Suprapubic skin (tissue), 4 donors: ENCODE data around the gene STKLD1. TPM values are rescaled to one million over a fixed set of nuclear protein-coding genes. Genes with fewer than 3 reads are reported as not detected.
A peak's percentile ranks its signal among the peaks of the same experiment; 100 is the strongest.
"Not testable (repeated sequence)": the region's sequence is repeated elsewhere in the genome, so short reads cannot be mapped to it uniquely, and the experiment has no call there.

Source experiments
- DNase-seq, 2 donors: peaks; one replicate each; pipeline ENCODE4 v3.0.0-alpha.2; 2019; ENCODE audit warnings: low spot score in 2 of 2
- H3K27ac ChIP-seq: fragments of 200-600 bp; sonication (generic); one replicate; pipeline ENCODE4 v1.5.1; 2019
- H3K27me3 ChIP-seq: fragments of 200-600 bp; sonication (generic); one replicate; pipeline ENCODE4 v1.5.1; 2019
- H3K36me3 ChIP-seq: fragments of 200-600 bp; sonication (generic); one replicate; pipeline ENCODE4 v1.5.1; 2019
- H3K4me1 ChIP-seq: fragments of 200-600 bp; sonication (generic); one replicate; pipeline ENCODE4 v1.5.1; 2019
- H3K4me3 ChIP-seq: fragments of 200-600 bp; sonication (generic); one replicate; pipeline ENCODE4 v1.5.1; 2019; ENCODE audit warnings: mild to moderate bottlenecking
- H3K9me3 ChIP-seq: fragments of 200-600 bp; sonication (generic); one replicate; pipeline ENCODE4 v1.5.1; 2019
- EP300 ChIP-seq: sonication (generic); formaldehyde crosslinking; IDR thresholded peaks from one replicate; pipeline ENCODE4 v1.6.1; 2017; ENCODE audit warnings: antibody characterized with exemption
- POLR2A ChIP-seq, 2 donors: fragments of 450-650 bp; IDR thresholded peaks; one replicate each; pipeline ENCODE4 v1.6.1; 2017; ENCODE audit warnings: antibody characterized with exemption in 2 of 2, mild to moderate bottlenecking in 2 of 2, moderate library complexity in 2 of 2
- POLR2AphosphoS5 ChIP-seq, 3 donors: sonication (generic); formaldehyde crosslinking; IDR thresholded peaks; one replicate each; pipeline ENCODE4 v1.6.1; 2017; ENCODE audit warnings: antibody characterized with exemption in 3 of 3
- WGBS: methylation state at CpG from one replicate; pipeline ENCODE4 v1.1.5; 2018; 5-methylcytosine and 5-hydroxymethylcytosine counted together
- total RNA-seq, 4 donors: library from RNA; depleted of rRNA; stranded (reverse); fragments of >200 nt; gene quantifications; one replicate each; pipeline ENCODE4 v1.1.0, GENCODE V29; 2016
- TF ChIP-seq, protein P1 (sequence below), 2 donors: fragments of 200-600 bp in 1 of 2; fragments of 450-650 bp in 1 of 2; sonication (generic) in 1 of 2; IDR thresholded peaks; one replicate each; pipeline ENCODE4 v1.5.1; 2016 to 2019; ENCODE audit warnings: antibody characterized with exemption in 2 of 2, mild to moderate bottlenecking in 1 of 2, moderate library complexity in 1 of 2

Gene STKLD1
- 1 to 10 TPM in 3 of 4 donors, not detected in 1; 1.8 to 4.2 (median 2.3) TPM for total RNA-seq

DNA sequence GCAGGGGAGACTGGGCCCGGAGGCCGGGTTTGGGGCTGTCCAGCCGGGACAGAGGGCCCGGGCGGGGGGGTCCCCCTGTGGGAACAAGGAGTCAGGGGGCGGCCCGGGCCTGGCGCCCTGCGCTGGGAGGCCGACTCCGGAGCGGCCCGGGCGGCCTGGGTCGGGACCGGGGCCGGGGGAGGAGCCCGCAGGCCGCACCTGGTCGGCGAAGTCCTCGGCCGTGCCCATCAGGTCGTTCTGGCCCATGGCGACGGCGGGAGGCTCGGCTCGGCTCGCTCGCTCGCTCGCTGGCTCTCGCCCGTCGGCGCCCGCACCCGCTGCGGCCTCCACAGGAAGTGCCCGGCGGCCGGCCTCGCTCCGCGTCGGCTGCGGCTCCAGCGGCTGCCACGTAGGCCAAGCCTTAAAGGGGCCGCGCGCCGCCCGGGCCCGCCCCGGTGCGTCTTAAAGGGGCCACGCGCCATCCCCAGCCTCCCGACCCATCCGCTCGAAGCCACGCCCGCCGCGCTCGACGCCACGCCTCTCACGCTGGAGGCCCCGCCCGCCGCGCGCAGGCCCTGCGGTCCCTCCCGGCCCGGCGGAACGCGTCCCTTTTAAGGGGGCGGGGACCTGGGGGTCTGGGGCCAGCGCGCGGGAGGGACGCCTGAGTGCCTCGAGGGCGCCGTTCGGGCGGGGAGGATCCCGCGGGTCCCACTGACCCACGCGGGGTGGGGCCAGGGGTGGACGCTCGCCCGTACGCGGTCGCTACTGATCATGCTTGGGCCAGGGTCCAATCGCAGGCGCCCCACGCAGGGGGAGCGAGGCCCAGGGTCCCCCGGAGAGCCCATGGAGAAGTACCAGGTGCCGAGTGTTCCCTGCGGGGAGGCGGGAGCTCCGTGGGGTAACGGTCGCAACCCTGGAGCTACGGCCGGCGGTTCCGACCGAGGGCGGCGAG, at the start of gene STKLD1, which contains the start of gene SURF4:
Gene STKLD1, plus strand, starts transcription at position 643 of the 931 bp plus-strand sequence. Its CDS starts 108 bp downstream, at position 751.
Gene SURF4, minus strand, starts transcription at position 337 of the 931 bp plus-strand sequence. Its CDS starts 91 bp downstream, at position 246.
- Histone ChIP-seq H3K4me3 (peak within 1 kb of the TSS; percentile 87), H3K9me3 (no peaks in the 10 kb centered on the region), H3K27me3 (no peaks in the 10 kb centered on the region), H3K4me1 (peaks cover 62% of the 10 kb centered on the region), H3K36me3 (no peaks in the 10 kb centered on the region), H3K27ac (peak within 1 kb of the TSS; percentile 97)
- WGBS: 20% methylated on average over 1 of the region's 120 CpGs
- peak; percentile 96 for DNase-seq
- TF ChIP-seq EP300 (no peak), POLR2AphosphoS5 (IDR thresholded peaks at IDR 0.05) (peak in 2 of 3 donors; percentile 25 to 33), POLR2A (IDR thresholded peaks at IDR 0.05) (peak; percentile 49 to 90)
- TF ChIP-seq, protein P1, sequence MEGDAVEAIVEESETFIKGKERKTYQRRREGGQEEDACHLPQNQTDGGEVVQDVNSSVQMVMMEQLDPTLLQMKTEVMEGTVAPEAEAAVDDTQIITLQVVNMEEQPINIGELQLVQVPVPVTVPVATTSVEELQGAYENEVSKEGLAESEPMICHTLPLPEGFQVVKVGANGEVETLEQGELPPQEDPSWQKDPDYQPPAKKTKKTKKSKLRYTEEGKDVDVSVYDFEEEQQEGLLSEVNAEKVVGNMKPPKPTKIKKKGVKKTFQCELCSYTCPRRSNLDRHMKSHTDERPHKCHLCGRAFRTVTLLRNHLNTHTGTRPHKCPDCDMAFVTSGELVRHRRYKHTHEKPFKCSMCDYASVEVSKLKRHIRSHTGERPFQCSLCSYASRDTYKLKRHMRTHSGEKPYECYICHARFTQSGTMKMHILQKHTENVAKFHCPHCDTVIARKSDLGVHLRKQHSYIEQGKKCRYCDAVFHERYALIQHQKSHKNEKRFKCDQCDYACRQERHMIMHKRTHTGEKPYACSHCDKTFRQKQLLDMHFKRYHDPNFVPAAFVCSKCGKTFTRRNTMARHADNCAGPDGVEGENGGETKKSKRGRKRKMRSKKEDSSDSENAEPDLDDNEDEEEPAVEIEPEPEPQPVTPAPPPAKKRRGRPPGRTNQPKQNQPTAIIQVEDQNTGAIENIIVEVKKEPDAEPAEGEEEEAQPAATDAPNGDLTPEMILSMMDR (IDR thresholded peaks at IDR 0.05): no peak

DNA sequence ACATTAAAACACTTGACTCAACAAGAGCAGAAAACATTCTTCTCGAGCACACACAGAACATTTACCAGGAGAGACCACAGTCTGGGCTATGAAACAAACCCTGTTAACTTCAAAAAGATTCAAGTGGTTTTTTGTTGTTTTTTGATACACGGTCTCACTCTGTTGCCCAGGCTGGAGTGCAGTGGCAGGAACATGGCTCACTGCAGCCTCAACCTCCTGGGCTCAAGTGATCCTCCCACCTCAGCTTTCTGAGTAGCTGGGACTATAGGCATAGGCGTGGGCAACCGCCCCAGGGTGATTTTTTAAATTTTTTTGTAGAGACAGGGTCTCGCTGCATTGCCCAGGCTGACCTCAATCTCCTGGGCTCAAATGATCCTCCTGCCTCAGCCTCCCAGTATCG, 49.1 kb upstream of the STKLD1 start:
- peak in 1 of 2 donors; percentile 31 for DNase-seq
- not testable (repeated sequence) for H3K9me3 ChIP-seq

DNA sequence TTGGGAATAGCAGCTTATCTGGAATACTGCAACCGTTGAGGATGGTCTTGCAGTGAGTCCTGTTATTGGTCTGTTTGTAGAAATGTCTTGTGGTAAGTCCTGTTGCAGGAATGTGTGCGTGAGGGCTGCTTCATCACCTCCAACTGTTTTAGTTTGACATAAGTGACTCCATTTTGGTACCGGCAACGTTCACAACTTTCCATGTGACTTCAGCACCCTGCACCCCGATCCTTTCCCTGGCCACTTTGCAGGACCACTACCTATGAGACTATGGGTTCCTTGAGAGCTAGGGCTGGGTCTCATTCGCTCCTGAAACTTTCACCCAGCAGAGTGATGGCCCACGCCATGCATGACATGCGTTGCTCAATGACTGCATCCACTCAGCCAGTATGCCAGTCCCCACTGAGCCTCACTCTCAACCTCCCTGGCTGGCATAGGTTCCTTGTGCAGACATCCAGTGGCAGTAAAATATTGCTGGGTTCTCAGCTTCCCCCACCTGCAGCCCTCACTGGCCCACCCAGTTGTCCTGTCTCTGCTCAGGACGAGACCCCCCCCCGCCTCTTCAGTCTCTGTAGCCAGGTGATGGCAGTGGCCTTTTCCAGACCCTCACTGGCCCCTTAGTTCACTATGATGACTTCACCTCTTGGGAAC, 48.2 kb upstream of the STKLD1 start:
- peak; percentile 50 to 54 for DNase-seq
- peaks cover 28% of the 10 kb centered on the region for H3K36me3 ChIP-seq
- H3K4me1 ChIP-seq: no peaks in the 10 kb centered on the region
- H3K27ac ChIP-seq: no peak overlapping the region
- WGBS: 94% methylated on average over 10 of the region's 10 CpGs
- H3K27me3 ChIP-seq: no peaks in the 10 kb centered on the region
- TF ChIP-seq, protein P1 (IDR thresholded peaks at IDR 0.05): no peak
- TF ChIP-seq EP300 (no peak), POLR2A (IDR thresholded peaks at IDR 0.05) (no peak), POLR2AphosphoS5 (IDR thresholded peaks at IDR 0.05) (no peak)
- no peaks in the 10 kb centered on the region for H3K9me3 ChIP-seq
- H3K4me3 ChIP-seq: no peak overlapping the region

More for the DNA sequence above, 49.1 kb upstream of the STKLD1 start:
- 95% methylated on average over 6 of the region's 6 CpGs for WGBS
- not testable (repeated sequence) for H3K27ac ChIP-seq, H3K4me3 ChIP-seq, H3K27me3 ChIP-seq, H3K4me1 ChIP-seq
- H3K36me3 ChIP-seq: peaks cover 19% of the 10 kb centered on the region

GRCh38 chr9:133329306-133330156, 46.6 kb upstream of the STKLD1 start:
- not testable (repeated sequence) for H3K27ac ChIP-seq, H3K27me3 ChIP-seq, H3K4me3 ChIP-seq, H3K4me1 ChIP-seq, H3K9me3 ChIP-seq
- WGBS: 42% methylated on average over 20 of the region's 21 CpGs
- peak; percentile 48 to 56 for DNase-seq
- peaks cover 41% of the 10 kb centered on the region for H3K36me3 ChIP-seq
- TF ChIP-seq, protein P1 (IDR thresholded peaks at IDR 0.05): peak; percentile 32 to 64

DNA sequence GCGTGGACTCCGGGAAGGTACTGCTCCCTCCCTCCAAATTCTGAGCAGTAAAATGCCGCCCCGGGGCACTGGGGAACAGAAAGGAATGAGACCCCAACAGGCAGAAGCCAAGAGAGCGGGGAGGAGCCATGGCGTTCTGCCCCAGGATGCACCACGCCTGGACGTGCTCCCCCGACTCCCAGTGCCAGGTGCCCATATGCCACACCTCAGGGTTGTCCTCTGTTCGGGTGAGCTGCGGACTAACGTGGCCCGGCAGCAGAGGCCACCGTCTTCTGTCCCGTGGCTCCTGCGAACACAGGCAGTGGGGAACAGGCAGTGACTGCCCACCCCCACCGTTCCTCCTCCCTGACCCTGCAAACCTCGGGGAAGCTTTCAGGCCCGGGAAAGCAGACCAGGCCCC, 44.9 kb upstream of the STKLD1 start:
- WGBS: 89% methylated on average over 10 of the region's 19 CpGs
- peaks cover 41% of the 10 kb centered on the region for H3K36me3 ChIP-seq

More for the DNA sequence above, 44.9 kb upstream of the STKLD1 start:
- peaks cover 17% of the 10 kb centered on the region for H3K4me1 ChIP-seq
- no peak overlapping the region for H3K27ac ChIP-seq
- no peaks in the 10 kb centered on the region for H3K9me3 ChIP-seq
- TF ChIP-seq EP300 (no peak), POLR2AphosphoS5 (IDR thresholded peaks at IDR 0.05) (no peak), POLR2A (IDR thresholded peaks at IDR 0.05) (no peak)
- TF ChIP-seq, protein P1 (IDR thresholded peaks at IDR 0.05): no peak
- H3K27me3 ChIP-seq: no peaks in the 10 kb centered on the region
- no peak overlapping the region for H3K4me3 ChIP-seq
- peak in 1 of 2 donors; percentile 52 for DNase-seq
